Karpas-422 (cell line): ENCODE data around the gene KATNAL2. TPM values are rescaled to one million over a fixed set of nuclear protein-coding genes. Genes with fewer than 3 reads are reported as not detected.

Source experiments
- DNase-seq: peaks from one replicate; pipeline ENCODE4 v3.0.0-alpha.2; 2015
- H2AFZ ChIP-seq: fragments of 200-600 bp; sonication (generic); 2 replicates; pipeline ENCODE4 v1.6.1; 2014; ENCODE audit warnings: antibody characterized with exemption, low read length, mixed read lengths
- H3K27ac ChIP-seq: fragments of 200-600 bp; sonication (generic); 2 replicates; pipeline ENCODE4 v1.5.1; 2014; ENCODE audit warnings: mild to moderate bottlenecking, low read length, moderate library complexity
- H3K27me3 ChIP-seq: fragments of 200-600 bp; sonication (generic); 2 replicates; pipeline ENCODE4 v1.6.1; 2014; ENCODE audit warnings: low read length, mixed read lengths
- H3K36me3 ChIP-seq: fragments of 200-600 bp; sonication (generic); 2 replicates; pipeline ENCODE4 v1.6.1; 2014; ENCODE audit warnings: low read length, mixed read lengths; ENCODE audit not compliant: insufficient read depth
- H3K4me1 ChIP-seq: fragments of 200-600 bp; sonication (generic); 2 replicates; pipeline ENCODE4 v1.6.1; 2014; ENCODE audit warnings: mild to moderate bottlenecking, low read length, mixed read lengths
- H3K4me2 ChIP-seq: fragments of 200-600 bp; sonication (generic); 2 replicates; pipeline ENCODE4 v1.6.1; 2014; ENCODE audit warnings: low read length, low read depth, mild to moderate bottlenecking; ENCODE audit not compliant: poor library complexity, severe bottlenecking
- H3K4me3 ChIP-seq: fragments of 200-600 bp; sonication (generic); 2 replicates; pipeline ENCODE4 v1.5.1; 2014; ENCODE audit warnings: mild to moderate bottlenecking, antibody characterized with exemption, low read length, mixed read lengths
- H3K79me2 ChIP-seq: fragments of 200-600 bp; sonication (generic); 2 replicates; pipeline ENCODE4 v1.6.1; 2014; ENCODE audit warnings: mild to moderate bottlenecking, low read length, mixed read lengths
- H3K9ac ChIP-seq: fragments of 200-600 bp; sonication (generic); 2 replicates; pipeline ENCODE4 v1.6.0; 2014; ENCODE audit warnings: low read length
- H3K9me2 ChIP-seq: fragments of 200-600 bp; sonication (generic), shearing (Covaris generic); replicated peaks from 2 replicates; pipeline ENCODE4 v1.6.0; 2014; ENCODE audit warnings: mild to moderate bottlenecking, low read length, moderate library complexity; ENCODE audit not compliant: insufficient read depth
- H3K9me3 ChIP-seq: fragments of 300-700, 200-600 bp; sonication (generic); 2 replicates; pipeline ENCODE4 v1.6.1; 2014; ENCODE audit warnings: low read length, mixed read lengths
- H4K20me1 ChIP-seq: fragments of 200-600 bp; sonication (generic); 2 replicates; pipeline ENCODE4 v1.6.1; 2014; ENCODE audit warnings: mild to moderate bottlenecking, antibody characterized with exemption, low read length, low read depth; ENCODE audit not compliant: insufficient read depth
- total RNA-seq: library from RNA; depleted of rRNA; stranded (reverse); fragments of >200 nt; shearing (Covaris generic); gene quantifications from 2 replicates; pipeline ENCODE4 v1.2.3, GENCODE V29; 2014; ENCODE audit warnings: low replicate concordance

Gene KATNAL2
- total RNA-seq, 1 experiment from 2014 or later, result 29.5 TPM

GRCh38 chr18:47118981-47119380 lies 201.6 kb downstream of the KATNAL2 start:
- Histone ChIP-seq H3K4me2 (no peak overlapping the region), H3K27me3 (no peaks in the 10 kb centered on the region), H3K27ac (no peak overlapping the region), H3K79me2 (peaks cover 15% of the 10 kb centered on the region), H2AFZ (no peak overlapping the region), H3K9ac (no peak overlapping the region), H3K9me2 (no peaks in the 10 kb centered on the region), H4K20me1 (no peaks in the 10 kb centered on the region), H3K4me3 (no peak overlapping the region), H3K9me3 (no peaks in the 10 kb centered on the region), H3K4me1 (no peaks in the 10 kb centered on the region), H3K36me3 (peaks cover 5% of the 10 kb centered on the region; the same call in 1 of the 2 replicates)
- no peak for DNase-seq

DNA sequence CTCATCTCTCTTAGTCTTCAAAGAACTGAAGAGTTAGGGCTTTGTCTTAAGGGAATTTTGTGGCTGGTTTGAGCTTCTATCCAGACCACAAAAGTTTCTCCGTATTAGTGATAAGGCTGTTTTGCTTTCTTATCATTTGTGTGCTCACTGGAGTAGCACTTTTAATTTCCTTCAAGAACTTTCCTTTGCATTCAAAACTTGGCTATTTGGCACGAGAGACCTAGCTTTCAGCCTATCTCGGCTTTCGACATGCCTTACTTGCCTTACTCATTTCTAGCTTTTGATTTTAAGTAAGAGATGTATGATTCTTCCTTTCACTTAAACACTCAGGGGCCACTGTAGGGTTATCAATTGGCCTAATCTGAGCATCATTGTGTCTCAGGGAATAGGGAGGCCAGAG lies 203.0 kb downstream of the KATNAL2 start:
- no peaks in the 10 kb centered on the region for H3K27me3 ChIP-seq
- peaks cover 15% of the 10 kb centered on the region for H3K79me2 ChIP-seq
- H3K36me3 ChIP-seq, result 0 out of 2 replicates have a peak, but pooled peaks cover 5% of the 10 kb centered on the region
- no peak overlapping the region for H2AFZ ChIP-seq
- H4K20me1 ChIP-seq, result no peaks in the 10 kb centered on the region
- no peak overlapping the region for H3K27ac ChIP-seq
- no peaks in the 10 kb centered on the region for H3K9me3 ChIP-seq
- H3K4me2 ChIP-seq, result no peak overlapping the region
- H3K4me3 ChIP-seq, result no peak overlapping the region
- no peaks in the 10 kb centered on the region for H3K4me1 ChIP-seq
- no peak for DNase-seq
- no peaks in the 10 kb centered on the region for H3K9me2 ChIP-seq
- H3K9ac ChIP-seq, result no peak overlapping the region

DNA sequence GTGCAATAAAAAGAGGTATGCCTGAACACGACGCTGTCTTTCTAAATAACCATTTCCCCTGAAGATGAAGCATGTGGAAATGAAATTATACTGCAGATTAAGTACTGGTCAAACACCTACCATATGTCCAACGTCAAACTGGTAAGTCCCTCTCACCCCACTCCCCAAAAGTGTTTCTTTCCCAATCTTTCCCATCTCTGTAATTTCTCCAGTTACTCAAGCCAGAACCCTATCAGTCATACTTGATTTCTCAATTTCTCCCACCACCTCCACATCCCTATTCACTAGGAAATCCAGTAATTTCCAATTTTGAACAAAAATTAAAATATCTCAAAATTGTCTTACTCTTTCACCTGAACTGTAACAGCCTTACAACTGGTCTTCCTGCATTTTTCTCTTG lies 203.7 kb downstream of the KATNAL2 start:
- Histone ChIP-seq H3K9ac (no peak overlapping the region), H3K27me3 (no peaks in the 10 kb centered on the region), H3K9me2 (no peaks in the 10 kb centered on the region), H3K79me2 (peaks cover 15% of the 10 kb centered on the region), H4K20me1 (no peaks in the 10 kb centered on the region), H3K36me3 (0 out of 2 replicates have a peak, but pooled peaks cover 5% of the 10 kb centered on the region), H2AFZ (no peak overlapping the region), H3K4me1 (no peaks in the 10 kb centered on the region), H3K27ac (no peak overlapping the region), H3K4me3 (no peak overlapping the region), H3K4me2 (no peak overlapping the region), H3K9me3 (no peaks in the 10 kb centered on the region)
- DNase-seq, result no peak

GRCh38 chr18:47141289-47141688 lies 223.9 kb downstream of the KATNAL2 start:
- Histone ChIP-seq H3K9ac (no peak overlapping the region), H3K4me3 (no peak overlapping the region), H3K36me3 (peaks cover 23% of the 10 kb centered on the region; the same call in 1 of the 2 replicates), H4K20me1 (no peaks in the 10 kb centered on the region), H3K79me2 (peaks cover 91% of the 10 kb centered on the region), H3K27ac (no peak overlapping the region), H2AFZ (no peak overlapping the region), H3K9me2 (no peaks in the 10 kb centered on the region), H3K9me3 (no peaks in the 10 kb centered on the region), H3K27me3 (no peaks in the 10 kb centered on the region), H3K4me1 (no peaks in the 10 kb centered on the region), H3K4me2 (no peak overlapping the region)
- no peak for DNase-seq

DNA sequence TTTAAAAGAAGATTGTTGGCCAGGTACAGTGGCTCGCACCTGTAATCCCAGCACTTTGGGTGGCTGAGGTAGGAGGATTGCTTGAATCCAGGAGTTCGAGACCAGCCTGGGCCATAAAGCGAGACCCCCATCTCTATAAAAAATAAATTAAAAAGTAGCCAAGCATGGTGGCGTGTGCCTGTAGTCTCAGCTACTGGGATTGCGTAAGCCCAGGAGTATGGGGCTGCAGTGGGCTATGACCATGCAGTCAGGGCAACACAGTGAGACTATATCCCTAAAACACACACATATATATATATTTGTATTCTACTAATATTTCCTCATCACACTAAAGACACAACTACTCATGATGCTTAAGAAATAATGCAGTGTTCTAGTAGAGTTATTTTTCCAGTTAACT lies 225.8 kb downstream of the KATNAL2 start:
- H3K4me3 ChIP-seq, result no peak overlapping the region
- DNase-seq, result no peak
- no peak overlapping the region for H3K4me2 ChIP-seq
- H3K9me3 ChIP-seq, result no peaks in the 10 kb centered on the region
- no peaks in the 10 kb centered on the region for H4K20me1 ChIP-seq
- no peaks in the 10 kb centered on the region for H3K4me1 ChIP-seq
- no peak overlapping the region for H3K27ac ChIP-seq
- no peak overlapping the region for H3K9ac ChIP-seq
- no peak overlapping the region for H2AFZ ChIP-seq
- no peaks in the 10 kb centered on the region for H3K9me2 ChIP-seq
- H3K27me3 ChIP-seq, result no peaks in the 10 kb centered on the region
- peaks cover 25% of the 10 kb centered on the region; the same call in 1 of the 2 replicates for H3K36me3 ChIP-seq
- H3K79me2 ChIP-seq, result peaks cover 95% of the 10 kb centered on the region

DNA sequence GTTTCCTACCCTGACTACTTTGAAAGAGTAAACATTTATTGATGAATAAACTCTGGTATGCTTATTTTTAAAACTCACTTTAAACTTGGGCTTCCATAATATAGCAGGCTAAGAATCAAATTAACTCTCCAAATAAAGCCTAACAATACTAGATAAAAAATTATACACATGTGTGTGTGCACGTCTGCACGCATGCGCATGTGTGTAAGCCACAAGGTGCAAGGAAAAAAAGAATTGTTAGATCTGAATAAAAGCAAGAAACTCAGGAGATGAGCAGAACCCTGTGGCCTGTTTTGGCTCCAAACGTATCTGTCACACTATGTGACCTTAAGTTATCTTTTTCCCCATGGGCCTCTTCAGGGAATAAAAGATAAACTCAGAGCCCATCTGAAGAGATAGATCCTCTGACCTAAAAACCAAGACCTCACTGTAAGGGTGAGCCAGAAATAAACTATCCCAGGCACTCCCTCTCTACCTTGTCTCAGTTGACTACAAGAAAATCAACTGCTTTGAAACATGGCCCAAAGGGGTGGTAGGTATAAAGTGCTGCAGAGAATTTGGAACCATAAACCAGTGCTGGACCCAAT lies 226.6 kb downstream of the KATNAL2 start:
- Histone ChIP-seq H3K36me3 (peaks cover 25% of the 10 kb centered on the region; the same call in 1 of the 2 replicates), H3K4me3 (no peak overlapping the region), H2AFZ (no peak overlapping the region), H3K9me2 (no peaks in the 10 kb centered on the region), H3K9me3 (no peaks in the 10 kb centered on the region), H3K79me2 (peaks cover 95% of the 10 kb centered on the region), H4K20me1 (no peaks in the 10 kb centered on the region), H3K27me3 (no peaks in the 10 kb centered on the region), H3K9ac (no peak overlapping the region), H3K4me1 (peaks cover 7% of the 10 kb centered on the region), H3K27ac (no peak overlapping the region), H3K4me2 (no peak overlapping the region)
- no peak for DNase-seq

DNA sequence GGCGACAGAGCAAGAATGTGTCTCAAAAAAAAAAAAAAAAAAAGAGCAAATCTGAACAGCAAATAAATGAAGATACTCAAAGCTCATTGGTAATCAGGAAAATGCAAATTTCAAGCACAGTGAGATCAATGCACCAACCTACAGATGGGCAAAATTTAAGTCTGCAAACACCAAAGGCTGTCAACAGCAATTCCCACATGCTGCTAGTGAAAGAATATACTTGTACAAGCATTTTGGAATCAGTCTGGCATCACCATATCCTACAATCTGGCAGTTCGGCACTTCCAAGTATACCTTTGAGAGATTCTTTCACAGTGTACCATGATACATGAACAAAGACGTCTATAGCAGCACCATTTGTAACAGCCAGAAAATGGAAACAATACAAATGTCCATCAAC lies 228.8 kb downstream of the KATNAL2 start:
- Histone ChIP-seq H2AFZ (no peak overlapping the region), H3K4me3 (no peak overlapping the region), H3K9ac (no peak overlapping the region), H3K27me3 (no peaks in the 10 kb centered on the region), H3K79me2 (peaks cover 87% of the 10 kb centered on the region), H4K20me1 (no peaks in the 10 kb centered on the region), H3K9me2 (no peaks in the 10 kb centered on the region), H3K9me3 (no peaks in the 10 kb centered on the region), H3K4me2 (no peak overlapping the region), H3K27ac (no peak overlapping the region), H3K4me1 (peaks cover 17% of the 10 kb centered on the region), H3K36me3 (peaks cover 25% of the 10 kb centered on the region; the same call in 1 of the 2 replicates)
- DNase-seq, result no peak

GRCh38 chr18:47149457-47150028 lies 232.1 kb downstream of the KATNAL2 start:
- no peaks in the 10 kb centered on the region for H3K9me3 ChIP-seq
- peaks cover 10% of the 10 kb centered on the region; the same call in 1 of the 2 replicates for H3K36me3 ChIP-seq
- H4K20me1 ChIP-seq, result no peaks in the 10 kb centered on the region
- no peaks in the 10 kb centered on the region for H3K27me3 ChIP-seq
- H3K9ac ChIP-seq, result peak overlapping the region; percentile 80
- peaks cover 24% of the 10 kb centered on the region for H3K4me1 ChIP-seq
- H3K4me2 ChIP-seq, result peak overlapping the region; percentile 89
- peak overlapping the region; percentile 39 for H3K27ac ChIP-seq
- H3K9me2 ChIP-seq, result no peaks in the 10 kb centered on the region
- peak; percentile 52 for DNase-seq
- H2AFZ ChIP-seq, result peak overlapping the region; percentile 52; the same call in 1 of the 2 replicates
- H3K4me3 ChIP-seq, result peak overlapping the region; percentile 86
- peaks cover 55% of the 10 kb centered on the region for H3K79me2 ChIP-seq
